GDM1 (cell line): Measurements from ENCODE around the gene STAT5B.
"Not testable (repeated sequence)": the region's sequence is repeated elsewhere in the genome, so short reads cannot be mapped to it uniquely, and the experiment has no call there.

ENCODE experiments used
- DNase-seq: peaks from one replicate; lab custom pipeline; 2025; lab: John Stamatoyannopoulos, UW

STAT5B gene

GRCh38 chr17:42305543-42306384 is 29.6 kb upstream of the STAT5B start:
- DNase-seq: no peak

- not testable (repeated sequence) for DNase-seq
These were observed 28.8 kb upstream of the STAT5B start for GRCh38 chr17:42305031-42305330.

GRCh38 chr17:42304187-42305030 is 28.2 kb upstream of the STAT5B start:
- no peak for DNase-seq

- DNase-seq: no peak
These were observed 27.5 kb upstream of the STAT5B start for GRCh38 chr17:42303694-42304093.

- no peak for DNase-seq
These were observed 24.8 kb upstream of the STAT5B start for GRCh38 chr17:42301022-42301421.

GRCh38 chr17:42299913-42300312 is 23.7 kb upstream of the STAT5B start:
- not testable (repeated sequence) for DNase-seq

GRCh38 chr17:42299361-42299760 is 23.2 kb upstream of the STAT5B start:
- DNase-seq: not testable (repeated sequence)

- not testable (repeated sequence) for DNase-seq
These were observed 21.6 kb upstream of the STAT5B start for GRCh38 chr17:42297775-42298174.

- DNase-seq: no peak
These were observed 19.8 kb upstream of the STAT5B start for GRCh38 chr17:42296012-42296411.

GRCh38 chr17:42294469-42295398 is 18.5 kb upstream of the STAT5B start:
- DNase-seq: no peak

- no peak for DNase-seq
These were observed 14.9 kb upstream of the STAT5B start for GRCh38 chr17:42291129-42291528.

- no peak for DNase-seq
These were observed 14.4 kb upstream of the STAT5B start for GRCh38 chr17:42290577-42290976.

- DNase-seq: peak; percentile 42
These were observed 13.5 kb upstream of the STAT5B start for GRCh38 chr17:42289611-42290181.

- DNase-seq: peak; percentile 57
These were observed 12.8 kb upstream of the STAT5B start for GRCh38 chr17:42288803-42289610.

- peak; percentile 82 for DNase-seq
These were observed 12.0 kb upstream of the STAT5B start, which contains the start of gene STAT5A for GRCh38 chr17:42287977-42288802. STAT5A (plus strand) TSS chr17:42288498; CDS start chr17:42289412, 914 bp downstream.

GRCh38 chr17:42287305-42287976 is 11.2 kb upstream of the STAT5B start:
- DNase-seq: peak; percentile 60

GRCh38 chr17:42286411-42287221 is 10.4 kb upstream of the STAT5B start:
- no peak for DNase-seq

- DNase-seq: no peak
These were observed 9.3 kb upstream of the STAT5B start for GRCh38 chr17:42285346-42286050.
